SK-N-SH (cell line): ENCODE data around the gene VPS8. TPM values are rescaled to one million over a fixed set of nuclear protein-coding genes. Genes with fewer than 3 reads are reported as not detected.

ENCODE experiments used
- CTCF ChIA-PET: fragments of 300-600, 350-600 bp; formaldehyde crosslinking; extraction: SDS; loops from one replicate; lab custom pipeline; 2021; lab: Yijun Ruan, JAX
- POLR2A ChIA-PET: fragments of 350-600 bp; sonication (Branson Sonifier 250); formaldehyde crosslinking; extraction: SDS; loops from one replicate; lab custom pipeline; 2020; ENCODE audit warnings: antibody characterized with exemption, inconsistent platforms; lab: Yijun Ruan, JAX
- DNase-seq: peaks from one replicate; pipeline ENCODE4 v3.0.0; 2012
- H2AFZ ChIP-seq: fragments of 200-600 bp; sonication (generic); 2 replicates; pipeline ENCODE4 v1.8.1; 2016; ENCODE audit warnings: antibody characterized with exemption, mild to moderate bottlenecking, low read depth
- H3F3A ChIP-seq: fragments of 200-600 bp; sonication (generic); replicated peaks from 2 replicates; pipeline ENCODE3; 2016; ENCODE audit warnings: antibody characterized with exemption, mild to moderate bottlenecking; ENCODE audit not compliant: insufficient read depth
- H3K27ac ChIP-seq, 2 experiments: fragments of 200-500 bp in 1 of 2; fragments of 200-600 bp in 1 of 2; sonication (Bioruptor generic) in 1 of 2; sonication (generic), shearing (Covaris generic) in 1 of 2; 2 replicates each; pipeline versions ENCODE4 v1.5.1 to v1.6.1; 2014 to 2016; ENCODE audit warnings: low read depth in 2 of 2, inconsistent platforms in 1 of 2, low read length in 1 of 2, mild to moderate bottlenecking in 1 of 2, mixed read lengths in 1 of 2
- H3K27me3 ChIP-seq: fragments of 200-600 bp; sonication (generic), shearing (Covaris generic); 2 replicates; pipeline ENCODE4 v1.6.1; 2016; ENCODE audit warnings: mixed run types; ENCODE audit not compliant: insufficient read depth
- H3K36me3 ChIP-seq, 2 experiments: fragments of 200-500 bp in 1 of 2; fragments of 200-600 bp in 1 of 2; sonication (Bioruptor generic) in 1 of 2; sonication (generic) in 1 of 2; replicated peaks in 1 of 2; 2 replicates each; pipeline versions ENCODE3 to v1.5.1; 2014 to 2016; ENCODE audit warnings: low read length in 1 of 2, mild to moderate bottlenecking in 1 of 2; ENCODE audit not compliant: insufficient read depth in 2 of 2, control insufficient read depth in 1 of 2
- H3K4me1 ChIP-seq, 2 experiments: fragments of 200-500 bp in 1 of 2; fragments of 200-600 bp in 1 of 2; sonication (Bioruptor generic) in 1 of 2; sonication (generic), shearing (Covaris generic) in 1 of 2; 2 replicates each; pipeline versions ENCODE4 v1.5.1 to v1.6.1; 2014 to 2016; ENCODE audit warnings: low read depth in 1 of 2, low read length in 1 of 2, mixed run types in 1 of 2; ENCODE audit not compliant: insufficient read depth in 2 of 2, control insufficient read depth in 1 of 2
- H3K4me2 ChIP-seq: fragments of 200-600 bp; sonication (generic), shearing (Covaris generic); 2 replicates; pipeline ENCODE4 v1.6.1; 2017; ENCODE audit warnings: mixed run types
- H3K4me3 ChIP-seq, 2 experiments: fragments of 200-500 bp in 1 of 2; fragments of 200-600 bp in 1 of 2; sonication (Bioruptor generic) in 1 of 2; sonication (generic), shearing (Covaris generic) in 1 of 2; 2 replicates each; pipeline versions ENCODE4 v1.5.1 to v1.8.1; 2014 to 2016; ENCODE audit warnings: low read depth in 2 of 2, inconsistent platforms in 1 of 2, low read length in 1 of 2, mild to moderate bottlenecking in 1 of 2, mixed read lengths in 1 of 2, moderate library complexity in 1 of 2
- H3K79me2 ChIP-seq: fragments of 200-600 bp; sonication (generic); 2 replicates; pipeline ENCODE4 v1.8.1; 2017; ENCODE audit warnings: mild to moderate bottlenecking; ENCODE audit not compliant: insufficient read depth
- H3K9ac ChIP-seq: fragments of 200-600 bp; sonication (generic); 2 replicates; pipeline ENCODE4 v1.6.1; 2017; ENCODE audit warnings: mixed run types
- H3K9me2 ChIP-seq: fragments of 200-600 bp; sonication (generic); 2 replicates; pipeline ENCODE4 v1.6.1; 2017; ENCODE audit warnings: mixed run types
- H3K9me3 ChIP-seq: fragments of 200-600 bp; sonication (generic); 2 replicates; pipeline ENCODE4 v1.6.1; 2017; ENCODE audit warnings: mixed run types, mild to moderate bottlenecking, moderate library complexity
- H4K20me1 ChIP-seq: fragments of 200-600 bp; sonication (generic); 2 replicates; pipeline ENCODE4 v1.6.1; 2017; ENCODE audit warnings: mild to moderate bottlenecking, mixed run types; ENCODE audit not compliant: insufficient read depth
- CHD2 ChIP-seq: fragments of 150-350 bp; IDR thresholded peaks from 2 replicates; pipeline ENCODE4 v1.6.1; 2018; ENCODE audit warnings: low read length; ENCODE audit not compliant: partially characterized antibody
- CTCF ChIP-seq: fragments of 200-600 bp; sonication (generic); IDR thresholded peaks from 2 replicates; pipeline ENCODE4 v1.6.1; 2017; ENCODE audit warnings: antibody characterized with exemption, mild to moderate bottlenecking, moderate library complexity
- ELF1 ChIP-seq: IDR thresholded peaks from 2 replicates; pipeline ENCODE4 v1.4.0; 2012
- EP300 ChIP-seq, 2 experiments: IDR thresholded peaks; 2 replicates each; pipeline versions ENCODE4 v1.4.0 to v1.6.1; 2012; ENCODE audit warnings: borderline replicate concordance in 1 of 2, low read depth in 1 of 2, low read length in 1 of 2
- FOXM1 ChIP-seq: IDR thresholded peaks from 2 replicates; pipeline ENCODE4 v1.4.0; 2012; ENCODE audit warnings: low read depth, mild to moderate bottlenecking
- GABPA ChIP-seq: IDR thresholded peaks from 2 replicates; pipeline ENCODE4 v1.4.0; 2012; ENCODE audit warnings: low read depth, mild to moderate bottlenecking
- IRF3 ChIP-seq: fragments of 150-350 bp; IDR thresholded peaks from 2 replicates; pipeline ENCODE4 v1.6.1; 2016; ENCODE audit warnings: mild to moderate bottlenecking, low read depth, low read length
- JUND ChIP-seq: IDR thresholded peaks from 2 replicates; pipeline ENCODE4 v1.4.0; 2012
- MEF2A ChIP-seq: IDR thresholded peaks from 2 replicates; pipeline ENCODE4 v1.4.0; 2012; ENCODE audit warnings: low read depth, borderline replicate concordance
- MXI1 ChIP-seq: IDR thresholded peaks from 2 replicates; pipeline ENCODE4 v1.6.1; 2012; ENCODE audit warnings: mild to moderate bottlenecking, low read depth, low read length, improper control_type of control experiment
- POLR2AphosphoS5 ChIP-seq: IDR thresholded peaks from 2 replicates; pipeline ENCODE4 v1.6.1; 2012; ENCODE audit warnings: low read depth, low read length
- RCOR1 ChIP-seq: fragments of 150-350 bp; IDR thresholded peaks from 2 replicates; pipeline ENCODE4 v1.6.1; 2017; ENCODE audit warnings: antibody characterized with exemption, low read length
- REST ChIP-seq: IDR thresholded peaks from 2 replicates; pipeline ENCODE4 v1.6.1; 2012; ENCODE audit warnings: mild to moderate bottlenecking, low read depth, low read length, moderate library complexity
- RFX5 ChIP-seq: IDR thresholded peaks from 2 replicates; pipeline ENCODE4 v1.6.1; 2012; ENCODE audit warnings: mild to moderate bottlenecking, improper control_type of control experiment, low read length
- RXRA ChIP-seq: IDR thresholded peaks from 2 replicates; pipeline ENCODE4 v1.4.0; 2012; ENCODE audit warnings: low read depth, mild to moderate bottlenecking, borderline replicate concordance
- TCF12 ChIP-seq: IDR thresholded peaks from 2 replicates; pipeline ENCODE4 v1.4.0; 2012
- YY1 ChIP-seq: IDR thresholded peaks from 2 replicates; pipeline ENCODE4 v1.4.0; 2012; ENCODE audit warnings: low read depth, mild to moderate bottlenecking
- ZBTB33 ChIP-seq: IDR thresholded peaks from 2 replicates; pipeline ENCODE4 v1.4.0; 2012; ENCODE audit warnings: low read depth, borderline replicate concordance
- polyA plus RNA-seq, 3 experiments: library from polyadenylated mRNA; depleted of rRNA; stranded (reverse); fragments of >200 nt; gene quantifications; 2 replicates each; pipeline ENCODE4 v1.2.3, GENCODE V29; 2012

VPS8 gene
- polyA plus RNA-seq, 1 of the 3 experiments (the other 2 are of a cell fraction), result 12.8 TPM

GRCh38 chr3:185062191-185062590 is 250.2 kb downstream of the VPS8 start:
- ChIA-PET POLR2A (no interaction called here), CTCF (interaction anchor here (1.1 kb wide), 1 partner anchor 11 kb away, joined by 3 read pairs; no protein-coding TSS in a partner anchor)
- Histone ChIP-seq H3K9ac (no peak overlapping the region), H3K27ac (no peak overlapping the region), H3K4me3 (no peak overlapping the region), H4K20me1 (no peaks in the 10 kb centered on the region), H3K4me2 (no peak overlapping the region), H3K36me3 (no peaks in the 10 kb centered on the region), H2AFZ (no peak overlapping the region), H3K27me3 (no peaks in the 10 kb centered on the region), H3K9me3 (no peaks in the 10 kb centered on the region), H3K4me1 (peaks cover 0 to 2% of the 10 kb centered on the region in 2 experiments; a peak in 1 of 4 replicates), H3K79me2 (no peaks in the 10 kb centered on the region), H3K9me2 (no peaks in the 10 kb centered on the region), H3F3A (no peaks in the 10 kb centered on the region)
- no peak for DNase-seq
- TF ChIP-seq MEF2A (no peak), POLR2AphosphoS5 (no peak), GABPA (no peak), MXI1 (no peak), RCOR1 (no peak), CTCF (no peak), TCF12 (no peak), FOXM1 (no peak), EP300 (IDR thresholded peaks at IDR 0.05; ENCODE audit: borderline replicate concordance in 1 of 2, low read depth in 1 of 2, low read length in 1 of 2) (no peak), RXRA (no peak), YY1 (no peak), JUND (no peak), ELF1 (no peak), ZBTB33 (no peak), REST (no peak), IRF3 (no peak), RFX5 (no peak), CHD2 (no peak)
